ENCODE data around the gene EP400.

The EP400 gene

GRCh38 chr12:132085291-132085635 is 135.5 kb downstream of the EP400 start:
- TF ChIP-seq CTCF (conservative IDR thresholded peaks at IDR 0.05) (no peak), ZFX (IDR thresholded peaks at IDR 0.05) (no peak)
- H3K27ac ChIP-seq = peak overlapping the region; percentile 78

DNA sequence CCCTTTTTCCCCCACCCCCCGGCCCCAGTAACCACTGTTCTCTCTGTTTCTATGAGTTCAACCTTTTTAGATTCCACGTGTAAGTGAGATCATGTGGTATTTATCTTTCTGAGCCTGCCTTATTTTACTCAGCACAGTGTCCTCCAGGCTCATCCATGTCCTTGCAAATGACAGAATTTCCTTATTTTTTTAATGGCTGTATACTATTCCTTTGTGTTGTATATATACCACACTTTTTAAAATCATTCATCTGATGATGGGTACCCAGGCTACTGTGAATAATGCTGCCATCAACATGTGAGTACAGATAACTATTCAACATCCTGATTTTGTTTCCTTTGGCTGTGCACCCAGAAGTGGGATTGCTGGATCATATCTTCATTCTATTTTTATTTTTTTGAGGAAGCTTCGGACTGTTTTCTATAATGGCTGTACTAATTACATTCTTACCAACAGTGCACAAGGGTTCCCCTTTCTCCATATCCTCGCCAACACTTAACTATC is 139.7 kb downstream of the EP400 start:
- TF ChIP-seq ZFX (IDR thresholded peaks at IDR 0.05) (no peak), CTCF (conservative IDR thresholded peaks at IDR 0.05) (no peak)
- H3K27ac ChIP-seq = no peak overlapping the region

DNA sequence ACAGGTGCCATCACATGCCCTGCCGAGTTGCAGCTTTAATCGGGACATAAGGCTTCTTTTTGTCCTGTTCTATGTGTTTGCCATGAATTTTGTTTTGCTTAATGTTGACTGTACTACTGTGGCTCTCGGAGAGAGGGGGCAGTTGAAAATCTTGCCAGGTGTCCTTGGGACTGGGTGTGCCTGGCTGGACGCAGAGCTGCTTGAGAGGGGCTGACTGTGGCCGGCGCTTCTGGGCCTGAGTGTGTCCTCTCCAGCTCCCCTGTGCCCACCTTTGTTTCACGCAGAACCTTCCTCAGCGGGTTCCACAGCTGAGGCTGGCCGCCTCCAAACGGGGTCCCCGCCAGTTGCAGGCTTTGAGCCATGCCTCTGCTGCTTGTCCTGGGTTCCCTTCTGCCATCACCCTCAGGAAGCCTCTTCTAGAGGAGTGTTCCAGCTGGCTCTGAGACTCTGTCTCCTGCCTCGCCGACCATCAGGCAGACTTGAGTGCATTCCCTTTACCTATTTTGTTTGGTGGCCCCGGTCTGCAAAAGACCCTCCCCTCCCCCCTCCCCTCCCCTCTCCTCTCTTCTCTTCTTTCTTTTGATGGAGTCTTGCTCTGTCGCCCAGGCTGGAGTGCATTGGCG is 144.6 kb downstream of the EP400 start:
- TF ChIP-seq CTCF (conservative IDR thresholded peaks at IDR 0.05) (no peak), ZFX (IDR thresholded peaks at IDR 0.05) (no peak)
- H3K27ac ChIP-seq = no peak overlapping the region

DNA sequence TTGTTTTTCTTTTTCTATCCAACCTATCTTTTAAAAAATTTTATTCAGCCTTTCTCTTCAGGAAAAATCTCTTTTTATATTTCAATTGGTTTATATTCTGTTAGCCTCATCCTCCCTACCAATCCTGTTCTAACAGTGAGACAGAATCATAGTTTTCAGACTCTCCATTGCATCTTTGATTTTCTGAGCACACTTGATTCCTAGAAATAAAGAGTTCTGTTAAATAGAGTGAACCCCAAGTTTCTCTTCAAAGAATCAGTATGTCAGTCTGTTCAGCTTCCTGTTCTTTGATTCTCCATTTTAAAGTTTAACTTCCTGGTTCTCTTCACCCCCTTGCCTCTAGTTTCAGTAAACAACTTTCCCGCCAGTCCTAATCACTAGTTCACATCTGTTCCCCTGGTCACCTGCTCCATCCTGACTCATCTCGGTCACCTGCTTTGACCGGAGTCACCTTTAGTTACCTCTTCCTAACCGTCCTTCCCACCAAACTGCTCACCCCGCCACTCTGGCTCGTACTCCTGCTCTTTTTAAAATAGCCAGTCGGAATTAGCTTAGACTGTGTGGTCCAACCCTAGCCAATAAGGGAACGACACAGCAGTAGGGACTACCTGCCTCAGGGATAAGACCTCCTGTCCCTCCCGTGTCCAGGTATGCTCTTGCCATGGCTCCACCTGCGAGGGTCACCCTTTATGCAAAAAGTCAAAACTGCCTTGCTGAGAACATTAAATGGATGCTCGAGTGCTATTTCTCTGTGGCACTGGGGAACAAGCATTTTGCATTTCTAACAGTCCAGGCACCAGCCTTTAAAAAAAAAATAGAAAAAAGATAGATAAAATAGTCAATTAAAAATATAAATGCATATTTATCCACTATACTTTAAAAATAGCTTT is 146.0 kb downstream of the EP400 start:
- H3K27ac ChIP-seq = no peak overlapping the region
- TF ChIP-seq CTCF (conservative IDR thresholded peaks at IDR 0.05) = no peak
- TF ChIP-seq ZFX (IDR thresholded peaks at IDR 0.05) = no peak

GRCh38 chr12:132099739-132100138 is 150.0 kb downstream of the EP400 start:
- TF ChIP-seq ZFX (IDR thresholded peaks at IDR 0.05) (no peak), CTCF (conservative IDR thresholded peaks at IDR 0.05) (no peak)
- H3K27ac ChIP-seq = no peak overlapping the region

DNA sequence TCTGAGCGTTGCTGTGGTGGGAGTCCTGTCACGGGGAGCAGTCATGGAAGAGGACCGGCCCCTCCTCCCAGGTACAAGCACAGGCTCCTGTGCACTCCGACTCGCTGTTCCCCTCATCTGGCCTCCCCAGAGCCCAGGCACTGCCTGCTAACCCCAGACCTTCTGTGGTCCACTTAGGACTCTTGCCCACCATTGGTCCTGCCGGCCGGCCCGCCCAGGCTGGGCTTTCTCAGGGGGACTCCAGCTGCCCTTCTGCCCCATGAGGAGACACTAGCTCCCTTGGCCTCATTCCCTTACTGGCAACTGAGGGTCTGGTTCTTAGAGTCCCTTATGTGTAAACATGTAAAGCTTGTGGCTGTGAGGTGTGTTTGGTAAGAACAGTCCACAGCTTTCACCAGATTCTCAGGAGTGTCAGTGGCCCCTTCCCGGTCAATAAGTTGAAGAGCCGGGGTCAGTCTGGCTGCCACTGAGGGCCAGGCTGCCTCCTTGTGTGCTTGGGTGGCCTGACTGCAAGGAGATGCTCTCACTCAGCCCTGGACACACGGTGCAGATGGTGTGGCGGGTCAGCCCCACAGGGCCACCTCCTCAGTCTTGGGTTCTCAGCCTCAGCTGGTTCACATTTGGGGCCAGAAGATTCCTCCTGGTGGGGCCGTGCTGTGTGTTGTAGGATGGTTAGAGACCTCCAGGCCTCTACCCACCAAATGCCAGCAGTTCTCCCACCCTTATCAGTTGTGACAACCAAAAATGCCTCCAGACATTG is 150.7 kb downstream of the EP400 start:
- H3K27ac ChIP-seq = no peak overlapping the region
- TF ChIP-seq ZFX (IDR thresholded peaks at IDR 0.05) = no peak
- TF ChIP-seq CTCF (conservative IDR thresholded peaks at IDR 0.05) = no peak
